Measurements from ENCODE around the gene UBE2Q2. TPM values are rescaled to one million over a fixed set of nuclear protein-coding genes. Genes with fewer than 3 reads are reported as not detected.
"Not testable (repeated sequence)": the region's sequence is repeated elsewhere in the genome, so short reads cannot be mapped to it uniquely, and the experiment has no call there.

Gene UBE2Q2
- total and polyA plus RNA-seq, 10 donors: 22.9 to 38.0 (median 30.8) TPM

DNA sequence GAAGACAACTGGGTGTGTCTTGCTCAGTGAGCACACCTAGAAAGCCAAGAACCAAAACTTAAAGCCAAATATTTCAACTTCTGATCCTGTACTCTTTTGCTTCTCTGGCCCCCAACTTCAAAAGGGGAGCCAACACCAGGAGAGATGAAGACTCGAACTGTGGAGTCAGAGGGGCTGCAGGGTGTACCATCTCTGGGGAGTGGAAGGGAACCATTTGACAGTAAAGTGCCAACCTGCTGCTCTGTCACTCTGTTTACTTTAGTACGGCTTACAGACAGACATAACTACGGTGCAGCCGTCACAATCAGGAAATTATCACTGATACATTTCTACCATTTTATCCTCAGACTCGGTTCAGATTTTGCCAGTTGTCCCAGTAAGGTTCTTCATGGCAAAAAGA lies 62.0 kb downstream of the UBE2Q2 start:
- WGBS, 5 donors: 84 to 93% (median 90%) methylated on average over 5 of the region's 5 CpGs
- TF ChIP-seq POLR2A (IDR thresholded peaks at IDR 0.05) (no peak), CTCF (IDR thresholded peaks at IDR 0.05 in 8 of 11, conservative IDR thresholded peaks at IDR 0.05 in 3 of 11) (no peak), POLR2AphosphoS5 (IDR thresholded peaks at IDR 0.05) (no peak)
- H3K27ac ChIP-seq: no peak overlapping the region
- no peaks in the 10 kb centered on the region for H3K9me3 ChIP-seq
- H3K27me3 ChIP-seq (replicated peaks in 1 of 7): no peaks in the 10 kb centered on the region
- DNase-seq: no peak
- H3K4me1 ChIP-seq: peaks cover 5 to 73% (median 36%) of the 10 kb centered on the region in 6 donors
- intact Hi-C loops (cut with DNase I; ENCODE audit: low total_unique reads): loop anchor here (10.0 kb wide), 1 partner anchor 60 kb away; the partner anchor contains the start of gene UBE2Q2
- H3K36me3 ChIP-seq: peaks cover 0 to 52% (median 0%) of the 10 kb centered on the region in 6 donors
- H3K4me3 ChIP-seq: peak overlapping the region in 2 of 8 donors; percentile 93

DNA sequence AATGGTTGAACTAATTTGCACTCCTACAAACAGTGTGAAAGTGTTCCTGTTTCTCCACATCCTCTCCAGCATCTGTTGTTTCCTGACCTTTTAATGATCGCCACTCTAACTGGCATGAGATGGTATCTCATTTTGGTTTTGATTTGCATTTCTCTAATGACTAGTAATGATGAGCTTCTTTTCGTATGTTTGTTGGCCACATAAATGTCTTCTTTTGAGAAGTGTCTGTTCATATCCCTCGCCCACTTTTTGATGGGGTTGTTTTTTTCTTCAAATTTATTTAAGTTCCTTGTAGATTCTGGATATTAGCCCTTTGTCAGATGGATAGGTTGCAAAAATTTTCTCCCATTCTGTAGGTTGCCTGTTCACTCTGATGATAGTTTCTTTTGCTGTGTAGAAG lies 67.1 kb downstream of the UBE2Q2 start:
- H3K27me3 ChIP-seq (replicated peaks in 1 of 7); H3K27ac ChIP-seq; intact Hi-C loops (cut with DNase I; ENCODE audit: low total_unique reads); H3K4me3 ChIP-seq; DNase-seq; H3K9me3 ChIP-seq: not testable (repeated sequence)
- WGBS, 5 donors: 83 to 91% (median 87%) methylated on average over 3 of the region's 3 CpGs
- Histone ChIP-seq H3K36me3 (peaks cover 0 to 88% (median 15%) of the 10 kb centered on the region in 6 donors), H3K4me1 (peaks cover 0 to 32% (median 10%) of the 10 kb centered on the region in 6 donors)

- Histone ChIP-seq H3K27me3 (replicated peaks in 1 of 7) (no peaks in the 10 kb centered on the region), H3K36me3 (peaks cover 0 to 93% (median 38%) of the 10 kb centered on the region in 6 donors), H3K4me3 (no peak overlapping the region), H3K27ac (no peak overlapping the region), H3K9me3 (no peaks in the 10 kb centered on the region), H3K4me1 (peaks cover 0 to 4% (median under 1%) of the 10 kb centered on the region in 6 donors)
- TF ChIP-seq POLR2A (IDR thresholded peaks at IDR 0.05): no peak
- TF ChIP-seq CTCF (IDR thresholded peaks at IDR 0.05 in 8 of 11, conservative IDR thresholded peaks at IDR 0.05 in 3 of 11): no peak
- no peak for TF ChIP-seq POLR2AphosphoS5 (IDR thresholded peaks at IDR 0.05)
- DNase-seq: no peak
- 83 to 92% (median 88%) methylated on average over 1 of the region's 1 CpG for WGBS, 5 donors
- intact Hi-C loops (cut with DNase I; ENCODE audit: low total_unique reads): no loop called here
Observed at GRCh38 chr15:75916978-75917377, 73.7 kb downstream of the UBE2Q2 start.

GRCh38 chr15:75918135-75918534 lies 74.9 kb downstream of the UBE2Q2 start:
- no peak for TF ChIP-seq POLR2A (IDR thresholded peaks at IDR 0.05)
- TF ChIP-seq POLR2AphosphoS5 (IDR thresholded peaks at IDR 0.05): no peak
- intact Hi-C loops (cut with DNase I; ENCODE audit: low total_unique reads): no loop called here
- Histone ChIP-seq H3K36me3 (peaks cover 0 to 95% (median 36%) of the 10 kb centered on the region in 6 donors), H3K27me3 (replicated peaks in 1 of 7) (no peaks in the 10 kb centered on the region), H3K27ac (no peak overlapping the region), H3K4me3 (no peak overlapping the region), H3K4me1 (peaks cover 0 to 14% (median 6%) of the 10 kb centered on the region in 6 donors), H3K9me3 (no peaks in the 10 kb centered on the region)
- DNase-seq: no peak
- WGBS, 5 donors: 85 to 97% (median 94%) methylated on average over 1 of the region's 1 CpG

DNA sequence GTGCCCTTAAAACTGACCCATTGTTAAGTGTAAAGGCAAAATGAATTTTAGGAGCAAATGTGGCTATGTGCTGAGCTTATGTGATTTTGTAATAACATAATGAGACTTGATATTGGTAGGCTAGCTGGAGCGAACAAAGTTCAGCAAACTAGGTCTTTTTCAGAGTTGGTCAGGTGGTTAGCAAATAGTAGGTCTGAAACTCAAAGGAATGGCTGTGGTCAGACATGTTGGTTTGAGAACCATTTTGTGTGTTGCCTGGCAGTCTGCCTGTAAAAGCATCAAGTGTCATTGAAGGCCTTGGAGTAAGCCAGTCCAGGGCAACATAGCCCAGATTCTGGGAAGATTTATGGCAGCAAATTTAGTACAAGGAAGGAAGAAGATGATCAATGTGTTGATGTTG lies 76.8 kb downstream of the UBE2Q2 start:
- Histone ChIP-seq H3K4me3 (no peak overlapping the region), H3K9me3 (no peaks in the 10 kb centered on the region), H3K36me3 (peaks cover 0 to 87% (median 24%) of the 10 kb centered on the region in 6 donors), H3K27ac (no peak overlapping the region), H3K27me3 (replicated peaks in 1 of 7) (no peaks in the 10 kb centered on the region), H3K4me1 (peaks cover 0 to 31% (median 7%) of the 10 kb centered on the region in 6 donors)
- DNase-seq: no peak
- WGBS, 5 donors: 94 to 100% (median 100%) methylated on average over 1 of the region's 1 CpG
- no peak for TF ChIP-seq POLR2A (IDR thresholded peaks at IDR 0.05)
- no peak for TF ChIP-seq CTCF (IDR thresholded peaks at IDR 0.05 in 8 of 11, conservative IDR thresholded peaks at IDR 0.05 in 3 of 11)
- TF ChIP-seq POLR2AphosphoS5 (IDR thresholded peaks at IDR 0.05): no peak
- intact Hi-C loops (cut with DNase I; ENCODE audit: low total_unique reads): no loop called here

Data from spleen (tissue), 11 donors.